ENCODE measurements around the gene SORCS2. TPM values are rescaled to one million over a fixed set of nuclear protein-coding genes. Genes with fewer than 3 reads are reported as not detected.

SORCS2 gene
- polyA plus RNA-seq, 1 of the 3 experiments (the other 2 are of a cell fraction) = 1.6 TPM

- POLR2A ChIA-PET = interaction anchor here (0.6 kb wide), 1 partner anchor 461 kb away, joined by 3 read pairs; no protein-coding TSS in a partner anchor
- TF ChIP-seq ZBTB33 (IDR thresholded peaks at IDR 0.05; ENCODE audit: borderline replicate concordance, low read depth) (no peak), MAX (IDR thresholded peaks at IDR 0.05; ENCODE audit: low read depth) (no peak), EZH2phosphoT487 (IDR thresholded peaks at IDR 0.05; ENCODE audit: borderline replicate concordance, low read depth) (no peak), MEF2A (IDR thresholded peaks at IDR 0.05; ENCODE audit: borderline replicate concordance, low read depth) (no peak)
- Histone ChIP-seq H2AFZ (ENCODE audit: low read depth) (no peak within 1 kb of the TSS), H3K9me2 (no peaks in the 10 kb centered on the region), H4K20me1 (ENCODE audit: insufficient read depth) (no peaks in the 10 kb centered on the region), H3K79me2 (ENCODE audit: insufficient read depth) (no peaks in the 10 kb centered on the region), H3K9ac (no peak within 1 kb of the TSS), H3K36me3 (replicated peaks in 1 of 2; ENCODE audit: control insufficient read depth in 1 of 2, insufficient read depth in 2 of 2, low read length in 1 of 2) (no peaks in the 10 kb centered on the region), H3K27me3 (ENCODE audit: insufficient read depth) (no peaks in the 10 kb centered on the region), H3K4me1 (ENCODE audit: control insufficient read depth in 1 of 2, insufficient read depth in 2 of 2, low read depth in 1 of 2, low read length in 1 of 2) (no peaks in the 10 kb centered on the region; a peak in 1 of 4 replicates), H3K4me3 (ENCODE audit: low read depth in 2 of 2, low read length in 1 of 2) (no peak within 1 kb of the TSS), H3K4me2 (no peak within 1 kb of the TSS), H3F3A (replicated peaks; ENCODE audit: insufficient read depth) (no peaks in the 10 kb centered on the region), H3K27ac (ENCODE audit: low read depth in 2 of 2, low read length in 1 of 2) (no peak within 1 kb of the TSS), H3K9me3 (no peaks in the 10 kb centered on the region)
- CTCF ChIA-PET = no interaction called here
- peak; percentile 52 for DNase-seq
- WGBS (ENCODE audit: low lambda C conversion rate) = 40% methylated on average over 4 of the region's 7 CpGs
Observed at GRCh38 chr4:7434766-7435150, 242.4 kb downstream of the SORCS2 start, which contains the start of gene PSAPL1. Gene PSAPL1 (minus strand): TSS chr4:7434930. CDS start chr4:7434879, 51 bp downstream.

GRCh38 chr4:7435471-7436061 lies 243.2 kb downstream of the SORCS2 start:
- Histone ChIP-seq H3K4me3 (ENCODE audit: low read depth in 2 of 2, low read length in 1 of 2) (no peak overlapping the region), H3K4me2 (no peak overlapping the region), H3F3A (replicated peaks; ENCODE audit: insufficient read depth) (no peaks in the 10 kb centered on the region), H3K4me1 (ENCODE audit: control insufficient read depth in 1 of 2, insufficient read depth in 2 of 2, low read depth in 1 of 2, low read length in 1 of 2) (no peaks in the 10 kb centered on the region), H4K20me1 (ENCODE audit: insufficient read depth) (no peaks in the 10 kb centered on the region), H2AFZ (ENCODE audit: low read depth) (no peak overlapping the region), H3K9me2 (no peaks in the 10 kb centered on the region), H3K27me3 (ENCODE audit: insufficient read depth) (no peaks in the 10 kb centered on the region), H3K9me3 (no peaks in the 10 kb centered on the region), H3K36me3 (replicated peaks in 1 of 2; ENCODE audit: control insufficient read depth in 1 of 2, insufficient read depth in 2 of 2, low read length in 1 of 2) (no peaks in the 10 kb centered on the region), H3K9ac (no peak overlapping the region), H3K79me2 (ENCODE audit: insufficient read depth) (no peaks in the 10 kb centered on the region), H3K27ac (ENCODE audit: low read depth in 2 of 2, low read length in 1 of 2) (no peak overlapping the region)
- ChIA-PET CTCF (no interaction called here), POLR2A (interaction anchor here (0.6 kb wide), 1 partner anchor 460 kb away, joined by 3 read pairs; no protein-coding TSS in a partner anchor)
- no peak for DNase-seq
- TF ChIP-seq EP300 (IDR thresholded peaks at IDR 0.05; ENCODE audit: borderline replicate concordance in 1 of 2, low read depth in 1 of 2, low read length in 1 of 2) (no peak), JUND (IDR thresholded peaks at IDR 0.05) (no peak), TCF12 (IDR thresholded peaks at IDR 0.05) (no peak), USF1 (IDR thresholded peaks at IDR 0.05; ENCODE audit: borderline replicate concordance, low read depth) (no peak), NFIC (IDR thresholded peaks at IDR 0.05; ENCODE audit: borderline replicate concordance) (no peak), FOSL2 (IDR thresholded peaks at IDR 0.05; ENCODE audit: borderline replicate concordance, low read depth) (no peak), CTCF (IDR thresholded peaks at IDR 0.05) (no peak), MEF2A (IDR thresholded peaks at IDR 0.05; ENCODE audit: borderline replicate concordance, low read depth) (no peak), ZBTB33 (IDR thresholded peaks at IDR 0.05; ENCODE audit: borderline replicate concordance, low read depth) (no peak), CHD2 (IDR thresholded peaks at IDR 0.05; ENCODE audit: low read length, partially characterized antibody) (no peak), ELF1 (IDR thresholded peaks at IDR 0.05) (no peak), IRF3 (IDR thresholded peaks at IDR 0.05; ENCODE audit: low read depth, low read length) (no peak)
- WGBS (ENCODE audit: low lambda C conversion rate) = 80% methylated on average over 10 of the region's 11 CpGs

Data from SK-N-SH (cell line).